GM21723 (cell line): ENCODE results near the gene LYZL6.
"Not testable (repeated sequence)": the region's sequence is repeated elsewhere in the genome, so short reads cannot be mapped to it uniquely, and the experiment has no call there.

Experiments used
- ATAC-seq: cut with Tn5 transposase; IDR thresholded peaks from one replicate; pipeline ENCODE4 v1.9.1; 2021; ENCODE audit warnings: mild to moderate bottlenecking, moderate library complexity; ENCODE audit not compliant: unreplicated experiment

Gene LYZL6

DNA sequence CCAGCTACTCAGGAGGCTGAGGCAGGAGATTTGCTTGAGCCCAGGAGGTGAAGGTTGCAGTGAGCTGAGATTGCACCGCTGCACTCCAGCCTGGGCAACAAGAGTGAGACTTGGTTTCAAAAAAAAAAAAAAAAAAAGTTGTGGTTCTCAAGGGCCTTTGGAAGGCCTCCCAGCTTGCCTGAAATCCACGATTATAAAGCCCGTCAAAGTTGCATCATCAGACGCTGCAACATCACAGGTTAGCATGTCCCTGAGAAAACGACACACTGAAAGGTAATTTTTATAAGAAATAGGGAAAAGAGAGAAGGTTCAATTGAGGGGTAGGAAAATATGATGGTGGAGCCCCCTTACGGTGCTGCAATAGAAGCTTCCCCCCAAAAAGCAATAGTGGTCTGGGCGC lies 4.6 kb upstream of the LYZL6 start:
- no peak for ATAC-seq

DNA sequence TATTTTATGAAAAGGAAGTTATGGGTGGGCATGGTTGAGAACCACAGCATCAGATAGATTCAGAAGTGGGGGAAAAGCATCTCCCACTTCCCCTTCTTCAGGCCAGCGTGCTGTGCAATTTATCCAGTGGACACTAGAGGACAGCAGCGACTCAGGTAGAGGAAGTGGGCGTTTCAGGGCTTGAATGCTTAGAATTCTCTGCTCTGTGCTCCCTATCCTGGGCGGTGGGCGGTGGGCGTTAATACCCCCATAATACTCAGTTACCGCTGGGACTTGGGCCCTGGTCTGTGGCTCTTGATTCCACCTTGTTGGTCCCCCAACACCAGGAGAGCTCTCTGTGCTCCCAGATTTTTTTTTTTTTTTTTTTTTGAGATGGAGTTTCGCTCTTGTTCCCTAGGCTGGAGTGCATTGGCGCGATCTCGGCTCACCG lies 3.7 kb upstream of the LYZL6 start:
- ATAC-seq: no peak

DNA sequence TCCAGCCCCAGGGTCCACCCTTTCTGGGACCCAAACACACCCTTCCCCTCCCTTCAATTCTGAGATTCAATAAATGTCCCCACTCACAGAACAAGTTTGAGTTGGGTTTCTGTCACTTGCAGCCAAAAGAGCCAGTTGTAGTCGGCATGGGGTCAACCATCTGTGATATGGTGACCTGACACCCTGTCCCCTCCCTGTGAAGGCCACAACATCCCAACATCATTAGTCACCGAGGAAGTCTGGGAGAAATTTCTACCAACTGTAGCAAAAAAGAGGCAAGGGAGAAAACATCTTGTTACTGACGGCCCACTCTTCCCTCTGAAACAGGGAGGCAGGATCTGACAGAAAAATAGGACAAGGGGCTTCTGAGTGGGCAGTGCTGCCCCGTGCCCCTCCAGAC lies 638 bp upstream of the LYZL6 start:
- ATAC-seq: no peak

DNA sequence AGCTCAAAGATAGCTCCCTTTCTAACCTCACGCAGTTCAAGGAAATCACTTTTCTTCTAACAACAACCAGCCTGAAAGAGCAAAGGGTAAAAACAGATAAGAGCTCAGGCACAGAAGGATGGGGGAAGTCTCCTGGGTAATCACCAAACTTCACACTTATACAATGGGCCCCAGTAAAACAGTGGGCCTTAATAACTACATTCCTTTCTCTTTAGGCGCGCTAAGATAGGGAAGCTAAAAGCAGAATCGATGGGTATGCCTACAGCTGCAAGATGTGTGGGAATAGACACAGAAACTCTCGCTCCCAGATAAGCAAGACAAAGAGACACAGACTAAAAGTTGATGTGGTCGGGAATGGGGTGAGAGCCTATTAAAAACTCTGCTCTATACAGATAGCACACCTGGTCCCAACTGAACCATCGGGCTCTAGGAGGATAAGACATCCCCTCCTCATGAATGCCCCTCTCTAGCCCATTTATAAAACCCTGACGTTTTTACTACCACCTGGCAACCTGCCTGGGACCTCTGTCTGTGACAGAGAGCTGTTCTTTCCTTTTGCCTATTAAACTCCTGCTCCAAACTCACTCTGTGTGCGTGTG lies 826 bp downstream of the LYZL6 start:
- no peak for ATAC-seq

DNA sequence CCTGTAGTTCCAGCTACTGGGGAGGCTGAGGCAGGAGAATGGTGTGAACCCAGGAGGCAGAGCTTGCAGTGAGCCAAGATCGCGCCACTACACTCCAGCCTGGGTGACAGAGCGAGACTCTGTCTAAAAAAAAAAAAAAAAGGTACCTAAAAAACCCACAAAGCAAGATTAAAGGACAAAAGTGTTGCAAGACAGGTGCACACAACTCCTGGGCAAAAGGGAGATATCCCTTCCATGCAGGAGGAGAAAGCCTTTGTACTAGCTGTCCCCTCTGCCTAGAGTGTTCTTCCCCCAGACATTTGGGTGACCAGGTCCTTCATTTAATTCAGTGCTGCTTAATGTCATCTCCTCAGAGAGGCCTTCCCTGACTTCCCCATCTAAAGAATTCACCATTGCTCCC lies 5.0 kb downstream of the LYZL6 start:
- not testable (repeated sequence) for ATAC-seq

DNA sequence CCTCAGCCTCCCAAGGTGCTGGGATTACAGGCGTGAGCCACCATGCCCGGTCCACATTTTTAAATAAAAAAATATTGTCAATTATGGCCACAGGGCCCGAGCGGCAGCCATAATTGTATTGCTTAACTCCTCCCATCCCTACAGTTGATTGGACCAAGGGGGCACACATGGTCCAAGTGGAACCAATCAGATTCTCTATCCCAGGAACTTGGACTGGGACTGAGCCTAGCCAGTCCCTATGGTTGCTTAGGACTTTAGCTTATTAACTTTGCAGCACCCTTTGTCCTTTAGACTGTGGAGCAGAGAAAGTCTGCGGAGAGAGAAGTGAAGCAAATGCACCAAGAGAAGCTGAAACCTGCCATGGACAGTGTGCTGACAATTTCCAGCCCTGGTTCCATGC lies 7.5 kb downstream of the LYZL6 start:
- ATAC-seq: no peak

DNA sequence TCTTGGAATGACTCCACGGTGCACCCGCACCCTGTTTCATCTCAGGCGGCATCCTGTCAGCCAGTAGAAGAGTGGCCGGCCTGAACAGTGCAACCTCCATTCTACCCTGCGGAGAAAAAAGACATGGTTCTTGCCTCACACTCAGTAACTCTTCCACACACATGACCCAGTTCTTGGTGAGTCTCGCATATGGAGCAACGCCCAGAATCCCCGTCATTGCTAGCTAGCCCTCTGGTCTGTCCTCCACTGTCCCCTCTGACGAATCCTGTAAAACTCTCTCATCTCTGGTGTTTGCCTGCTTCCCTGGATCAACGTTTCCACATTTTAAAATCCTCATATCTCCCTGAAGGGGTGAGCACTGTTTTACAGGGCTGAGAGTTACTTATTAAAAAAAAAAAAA lies 8.8 kb downstream of the LYZL6 start:
- no peak for ATAC-seq

DNA sequence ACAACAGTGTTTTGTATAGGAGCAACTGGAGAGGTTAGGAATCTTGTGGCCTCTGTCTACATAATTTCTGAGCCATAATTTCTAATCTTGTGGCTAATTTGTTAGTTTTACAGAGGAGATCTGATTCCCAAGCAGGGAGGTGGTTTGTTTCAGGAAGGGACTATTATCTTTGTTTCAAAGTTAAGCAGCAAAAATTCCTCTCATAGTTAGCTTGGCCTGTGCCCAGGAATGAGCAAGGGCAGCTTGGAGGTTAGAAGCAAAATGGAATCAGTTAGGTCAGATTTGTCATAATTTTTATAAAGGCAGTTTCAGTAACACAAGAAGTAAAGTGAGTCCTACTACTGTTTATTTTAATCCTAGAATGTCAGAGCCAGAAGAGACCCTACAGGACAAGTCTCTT lies 10.9 kb downstream of the LYZL6 start:
- ATAC-seq: no peak

DNA sequence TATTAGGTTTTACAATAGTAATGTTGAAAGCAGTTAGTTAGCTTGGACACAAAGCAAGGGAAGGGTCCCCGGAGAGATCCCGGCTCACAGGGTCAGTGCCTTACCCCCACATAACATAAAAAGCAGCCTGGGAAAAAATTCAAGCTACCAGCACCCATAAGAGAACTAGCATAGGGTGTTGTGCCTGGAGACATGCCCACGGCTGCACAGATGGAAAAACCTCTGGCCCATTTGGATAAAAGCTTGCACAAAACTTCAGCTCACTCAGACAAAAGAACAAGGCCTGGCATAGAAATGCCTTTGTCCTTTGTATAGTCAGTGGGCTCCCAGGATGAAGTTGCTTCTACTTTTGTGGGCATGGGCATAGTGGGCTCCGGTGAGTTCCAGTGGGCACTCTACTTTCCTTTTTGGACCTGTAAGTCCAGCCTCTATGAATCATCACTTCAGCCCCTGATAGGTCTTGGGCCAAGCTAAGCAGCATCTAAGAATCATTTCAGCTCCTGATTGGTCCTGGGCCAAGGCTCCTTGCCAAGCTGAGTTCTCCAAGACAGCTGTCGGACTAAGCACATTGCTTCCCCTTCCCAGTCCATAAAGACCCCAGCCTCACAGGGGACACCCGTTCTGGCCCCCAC lies 11.6 kb downstream of the LYZL6 start:
- ATAC-seq: no peak

DNA sequence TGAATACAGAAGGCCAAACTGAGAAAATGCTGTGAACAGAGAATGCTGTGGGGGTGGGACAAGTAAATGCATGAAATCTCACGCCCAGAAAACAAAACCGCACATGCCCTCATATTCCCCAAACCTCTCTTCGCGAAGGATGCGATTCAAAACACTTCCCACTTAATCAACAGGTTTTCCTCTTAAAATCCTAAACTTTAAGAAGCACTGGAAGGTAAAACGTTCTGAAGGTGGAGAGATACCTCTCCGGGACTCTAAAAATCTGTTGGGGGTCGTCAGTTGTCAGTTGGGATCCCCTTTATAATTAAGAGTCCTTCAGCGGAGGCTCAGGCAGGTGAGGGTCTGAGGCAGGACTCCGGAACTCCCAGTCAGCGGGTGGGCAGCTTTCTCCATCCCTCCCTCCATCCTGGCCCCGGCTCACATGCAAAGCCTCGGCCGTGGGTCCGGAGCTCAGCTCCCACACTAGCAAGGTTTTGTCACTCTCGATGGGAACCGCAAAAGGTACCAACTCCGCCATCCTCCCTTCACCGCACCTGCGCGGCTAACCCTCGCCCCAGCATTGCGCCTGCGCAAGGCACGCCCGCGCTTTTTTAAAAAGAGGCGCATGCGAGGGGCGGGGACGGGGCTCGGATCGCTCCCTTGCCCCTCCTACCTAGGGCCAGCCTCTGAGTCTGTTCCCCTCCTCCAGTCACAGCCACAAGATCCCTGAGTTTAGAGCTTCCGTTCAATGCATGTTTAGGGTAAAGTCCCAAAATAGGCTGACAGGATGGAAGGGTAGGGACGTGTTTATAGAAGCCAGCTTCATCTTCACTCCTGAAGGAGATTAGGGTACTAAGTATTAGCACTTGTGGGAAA lies 13.1 kb downstream of the LYZL6 start, which contains the start of gene RDM1:
TSS of gene RDM1 (minus strand) at position 563 of the 855 bp plus-strand sequence. CDS start at position 517, 46 bp downstream.
- peak; percentile 80 for ATAC-seq

DNA sequence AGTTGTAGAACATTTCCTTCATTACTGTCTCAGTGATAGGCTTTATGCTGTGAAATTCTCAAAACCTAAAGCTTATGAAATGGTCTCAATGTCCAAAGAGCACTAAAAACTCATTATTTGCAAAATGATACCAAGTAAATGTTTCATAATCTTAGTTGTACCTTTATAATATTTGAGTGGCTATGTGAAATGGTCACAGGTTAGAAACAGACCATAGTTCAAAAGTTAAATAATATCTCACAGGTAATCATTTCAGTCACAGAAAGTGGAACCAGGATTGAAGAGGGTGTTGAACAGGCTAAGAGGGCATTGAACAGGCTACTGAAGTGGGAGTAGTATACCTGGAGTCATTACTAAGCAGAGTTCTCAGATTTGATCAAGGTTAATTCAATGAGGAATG lies 15.8 kb downstream of the LYZL6 start:
- no peak for ATAC-seq

DNA sequence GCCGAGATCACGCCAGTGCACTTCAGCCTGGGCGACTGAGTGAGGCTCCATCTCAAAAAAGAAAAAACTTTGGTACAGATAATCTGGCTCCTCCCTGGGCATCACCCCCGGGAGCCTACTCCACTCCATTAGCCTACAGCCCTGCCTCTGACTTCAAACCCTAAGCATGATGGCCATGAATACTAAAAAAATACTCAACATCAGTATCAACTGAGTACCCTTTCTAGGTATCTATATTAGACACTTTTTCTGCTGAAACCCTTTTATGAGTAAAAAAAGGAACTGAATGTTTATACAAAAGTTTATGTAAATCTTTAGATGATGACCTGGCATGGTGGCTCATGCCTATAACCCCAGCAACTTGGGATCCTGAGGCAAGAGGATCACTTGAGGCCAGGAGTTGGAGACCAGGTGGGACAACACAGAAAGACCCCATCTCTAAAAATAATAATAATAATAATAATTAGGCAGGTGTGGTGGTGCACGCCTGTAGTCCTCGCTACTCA lies 19.9 kb downstream of the LYZL6 start:
- no peak for ATAC-seq

DNA sequence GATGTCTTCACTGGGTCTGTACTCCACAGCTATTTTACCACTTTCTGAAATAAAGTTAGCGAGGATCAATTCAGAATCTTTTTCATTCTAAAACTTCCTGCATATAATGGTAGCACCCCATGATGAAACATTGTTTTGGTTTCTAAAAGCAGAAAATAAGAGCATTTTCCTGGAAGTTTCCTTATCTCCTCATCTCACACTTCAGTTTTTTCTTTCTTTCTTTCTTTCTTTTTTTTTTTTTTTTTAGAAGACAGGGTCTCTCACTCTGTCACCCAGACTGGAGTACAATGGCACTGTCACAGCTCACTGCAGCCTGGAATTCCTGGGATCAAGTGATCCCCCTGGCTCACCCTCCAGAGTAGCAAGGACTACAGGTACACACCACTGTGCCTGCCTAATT lies 23.3 kb downstream of the LYZL6 start:
- no peak for ATAC-seq

DNA sequence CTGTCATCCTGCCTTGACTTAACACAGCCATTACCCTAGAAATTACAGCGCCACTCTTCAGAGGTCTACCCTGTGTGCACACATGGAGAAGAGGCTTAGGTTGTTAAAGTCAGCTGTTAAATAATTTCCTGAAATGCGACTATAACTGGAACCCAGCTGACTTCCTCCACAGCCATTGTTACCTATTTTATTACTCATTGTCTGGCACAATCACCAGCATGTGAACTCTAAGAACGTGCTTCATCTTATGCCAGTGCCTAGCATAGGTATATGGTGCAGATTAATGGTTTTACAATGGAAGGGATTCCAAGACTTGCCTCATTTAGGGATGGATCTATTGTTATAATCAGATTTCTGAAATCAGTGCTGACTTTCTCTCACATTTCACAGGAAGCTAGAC lies 24.8 kb downstream of the LYZL6 start:
- no peak for ATAC-seq

DNA sequence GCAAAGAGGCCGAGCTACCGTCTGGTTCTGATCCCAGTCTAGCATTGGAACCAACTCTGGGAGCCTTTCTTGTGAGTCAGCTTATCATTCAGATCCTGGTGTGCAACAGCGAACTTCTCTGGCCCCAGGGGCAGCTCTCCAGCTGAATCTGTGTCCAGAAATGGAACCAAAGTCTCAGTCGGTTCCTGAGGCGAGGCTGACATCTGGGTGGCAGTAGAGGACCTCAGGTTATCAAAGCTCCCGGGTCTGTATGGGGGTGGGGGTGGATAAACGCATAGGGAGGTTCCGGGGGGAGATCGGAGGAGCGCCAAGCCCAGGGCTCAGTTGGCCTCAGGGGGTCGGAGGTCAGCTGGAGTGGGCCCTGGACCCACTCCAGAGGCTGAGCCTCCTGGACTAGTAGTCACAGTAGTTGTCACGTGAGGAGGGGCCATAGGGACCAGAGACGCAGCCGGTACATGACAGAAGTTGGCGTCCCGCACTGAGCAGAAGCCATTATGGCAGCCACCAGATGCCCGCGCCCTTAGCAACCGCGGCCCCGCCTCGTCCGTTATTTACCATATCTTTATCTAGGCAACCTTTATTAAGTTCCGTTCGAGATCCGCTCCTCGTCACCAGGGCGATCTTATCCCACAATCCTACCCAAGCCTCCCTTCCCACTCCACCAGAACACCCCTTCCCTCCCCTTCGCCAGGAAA lies 25.8 kb downstream of the LYZL6 start:
- no peak for ATAC-seq

DNA sequence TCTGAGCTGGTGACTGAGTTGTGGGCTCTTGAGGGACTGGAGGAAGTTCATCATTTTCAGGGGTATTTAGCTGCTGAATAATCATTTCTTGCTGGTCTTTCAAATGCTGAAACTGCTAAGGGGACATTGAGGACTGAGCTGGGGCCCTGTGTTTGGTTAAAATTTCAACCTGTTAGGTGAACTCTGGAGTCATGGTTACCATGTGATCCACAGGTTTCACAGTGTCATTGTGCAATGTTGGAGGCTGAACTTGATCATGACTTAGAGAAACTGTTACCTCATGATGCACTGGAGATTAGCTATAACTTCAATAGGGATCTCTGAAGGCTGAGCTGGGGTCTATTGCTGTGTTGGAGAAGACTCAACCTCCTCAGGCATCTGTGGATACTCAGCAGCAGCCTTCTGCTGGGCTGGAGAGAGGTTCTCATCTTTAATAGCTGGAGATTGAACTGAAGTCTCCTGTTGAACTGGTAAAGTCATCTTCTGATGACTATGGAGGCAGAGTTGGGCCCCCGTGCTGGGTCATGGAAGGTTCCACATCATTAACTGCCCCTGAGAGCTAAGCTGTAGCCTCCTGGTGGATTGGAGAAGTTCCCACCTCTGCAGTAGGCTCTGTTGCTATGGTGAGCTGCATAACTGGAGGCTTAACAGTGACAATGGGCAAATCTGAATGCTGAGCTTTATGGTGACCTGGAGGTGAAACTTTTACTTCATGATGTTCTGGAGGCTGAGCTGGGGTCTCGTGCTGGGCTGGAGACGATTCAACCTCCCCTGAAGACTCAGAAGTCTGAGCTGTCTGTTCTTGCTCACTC lies 28.2 kb downstream of the LYZL6 start:
- ATAC-seq: no peak

DNA sequence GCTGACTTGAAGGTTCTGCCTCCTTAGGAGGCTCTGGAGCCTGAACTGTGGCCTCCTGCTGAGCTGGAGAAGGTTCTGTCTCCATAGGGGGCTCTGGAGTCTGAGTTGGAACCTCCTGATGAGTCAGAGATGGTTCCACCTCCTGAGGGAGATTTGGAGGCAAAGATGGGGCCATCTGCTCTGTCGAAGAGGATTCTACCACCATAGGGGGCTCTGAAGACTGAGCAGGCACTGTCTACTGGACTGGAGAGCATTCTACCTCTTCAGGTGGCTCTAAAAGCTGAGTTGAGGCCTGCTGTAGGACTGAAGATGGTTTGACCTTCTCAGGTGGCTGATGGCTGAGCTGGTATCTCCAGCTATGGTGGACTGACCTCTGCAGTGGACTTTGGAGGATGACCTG lies 29.2 kb downstream of the LYZL6 start:
- ATAC-seq: no peak

DNA sequence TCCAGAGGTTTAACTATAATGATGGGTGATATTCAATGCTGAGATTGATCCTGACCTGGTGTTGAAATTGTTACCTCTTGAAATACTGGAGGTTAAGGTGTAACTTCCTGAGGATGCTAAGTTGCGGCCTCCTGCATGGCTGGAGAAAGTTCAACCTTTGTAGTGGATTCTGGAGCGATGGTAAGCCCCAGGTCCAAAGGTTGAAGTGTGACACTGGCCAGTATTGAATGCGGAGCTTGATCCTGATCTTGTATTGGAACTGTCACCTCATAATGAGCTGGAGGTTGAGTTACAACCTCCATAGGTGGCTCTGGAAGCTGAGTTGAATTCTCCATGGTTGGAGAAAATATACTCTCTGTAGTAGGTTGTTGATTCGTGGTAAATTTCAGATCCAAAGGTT lies 29.9 kb downstream of the LYZL6 start:
- no peak for ATAC-seq

DNA sequence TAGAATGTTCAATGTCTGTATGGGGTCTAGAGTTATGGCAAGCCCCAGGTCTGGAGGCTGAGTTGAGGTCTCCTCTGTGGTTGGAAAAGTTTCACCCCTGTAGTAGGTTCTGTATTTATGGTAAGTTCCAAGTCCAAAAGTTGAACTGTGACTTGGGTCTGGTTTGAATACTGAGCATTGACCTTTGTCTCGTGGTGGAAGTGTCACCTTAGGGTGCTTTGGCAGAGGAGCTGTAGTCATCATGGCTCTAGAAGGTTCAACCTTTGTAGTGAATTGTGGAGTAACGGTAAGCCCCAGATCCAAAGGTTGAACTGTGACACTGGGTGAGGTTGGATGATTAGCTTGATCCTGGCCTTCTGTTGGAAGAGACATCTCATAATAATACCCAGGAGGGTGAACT lies 30.6 kb downstream of the LYZL6 start:
- no peak for ATAC-seq

DNA sequence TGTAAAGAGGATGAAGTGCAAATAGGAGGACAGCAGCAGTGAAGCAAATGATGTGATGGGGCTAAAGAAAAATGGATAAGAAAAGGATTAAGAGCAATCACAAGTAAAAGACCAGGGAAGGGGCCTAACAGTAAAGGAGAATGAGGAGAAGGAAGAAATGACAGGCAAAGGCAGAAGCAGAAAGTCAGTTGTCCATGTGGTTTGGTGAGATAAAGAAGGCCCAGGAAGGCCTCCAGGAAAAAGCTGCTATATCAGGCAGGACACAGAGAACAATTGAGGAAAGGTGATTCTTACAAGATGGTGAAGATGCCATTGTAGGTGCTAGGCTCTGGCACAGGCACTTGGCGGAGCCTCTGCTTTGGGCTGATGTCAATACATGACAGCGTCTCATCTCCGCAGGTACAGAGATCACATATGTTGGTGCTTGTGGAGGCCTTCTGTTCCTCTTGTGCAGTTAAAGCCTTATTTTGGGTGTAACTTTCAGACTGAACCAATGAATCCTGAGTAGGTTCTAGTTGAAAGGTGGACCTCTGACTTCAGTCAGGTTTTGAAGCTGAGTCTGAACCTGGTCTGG lies 31.1 kb downstream of the LYZL6 start:
- no peak for ATAC-seq
